Stomach (tissue), 9 donors: ENCODE data around the gene CLIP4. TPM values are rescaled to one million over a fixed set of nuclear protein-coding genes. Genes with fewer than 3 reads are reported as not detected.

ENCODE experiments used
- DNase-seq, 2 donors: peaks; one replicate each; pipeline versions ENCODE4 v3.0.0 to v3.0.0-alpha.2; 2013 to 2019
- H3K27ac ChIP-seq, 5 donors: fragments of 200-600 bp in 4 of 5; sonication (generic) in 4 of 5; one replicate each; pipeline ENCODE4 v1.5.1; 2013 to 2019; ENCODE audit warnings: mild to moderate bottlenecking in 1 of 5, moderate library complexity in 1 of 5
- H3K27me3 ChIP-seq, 3 donors: fragments of 200-600 bp; sonication (generic); one replicate each; pipeline ENCODE4 v1.5.1; 2017 to 2019; ENCODE audit warnings: mixed run types in 1 of 3
- H3K36me3 ChIP-seq, 4 donors: fragments of 200-600 bp; sonication (generic); 1 replicate in 3 of 4; 2 replicates in 1 of 4; pipeline ENCODE4 v1.5.1; 2016 to 2019
- H3K4me1 ChIP-seq, 4 donors: fragments of 200-600 bp; sonication (generic); one replicate each; pipeline ENCODE4 v1.5.1; 2016 to 2019
- H3K4me3 ChIP-seq, 4 donors: fragments of 200-600 bp; sonication (generic) in 3 of 4; one replicate each; pipeline ENCODE4 v1.5.1; 2016 to 2019; ENCODE audit warnings: mild to moderate bottlenecking in 1 of 4
- H3K9me3 ChIP-seq, 4 donors: fragments of 200-600 bp; sonication (generic); one replicate each; pipeline ENCODE4 v1.5.1; 2016 to 2019
- EP300 ChIP-seq: sonication (generic); formaldehyde crosslinking; IDR thresholded peaks from one replicate; pipeline ENCODE4 v1.6.1; 2017; ENCODE audit warnings: antibody characterized with exemption
- POLR2A ChIP-seq, 4 donors: fragments of 450-650 bp; IDR thresholded peaks; one replicate each; pipeline ENCODE4 v1.6.1; 2016; ENCODE audit warnings: antibody characterized with exemption in 4 of 4, control low read depth in 2 of 4, mild to moderate bottlenecking in 1 of 4, moderate library complexity in 1 of 4
- POLR2AphosphoS5 ChIP-seq, 3 donors: sonication (generic); formaldehyde crosslinking; IDR thresholded peaks; one replicate each; pipeline ENCODE4 v1.6.1; 2016; ENCODE audit warnings: antibody characterized with exemption in 3 of 3
- WGBS, 5 donors: extraction: QIAGEN DNeasy Blood & Tissue Kit in 3 of 5; methylation state at CpG; one replicate each; pipeline versions ENCODE4 v1.1.5 to v1.1.7; 2013 to 2018; 5-methylcytosine and 5-hydroxymethylcytosine counted together
- intact Hi-C: fragments of 100-400 bp; cut with DNase I; formaldehyde crosslinking; loops from one replicate; pipeline ENCODE4 v1.15.1; 2023; ENCODE audit warnings: low total_unique reads
- polyA plus RNA-seq, 3 donors: library from polyadenylated mRNA; stranded (reverse); fragments of 200-250 nt; gene quantifications; one replicate each; pipeline ENCODE4 v1.2.3, GENCODE V29; 2013
- total RNA-seq, 5 donors: library from RNA; depleted of rRNA; stranded (reverse); fragments of >200 nt; gene quantifications; one replicate each; pipeline versions ENCODE4 v1.1.0 to v1.2.3, GENCODE V29; 2014 to 2016
- TF ChIP-seq, protein P1 (sequence below), 7 experiments: fragments of 450-650 bp in 4 of 7; fragments of 200-600 bp in 3 of 7; sonication (generic) in 3 of 7; IDR thresholded peaks; one replicate each; pipeline ENCODE4 v1.5.1; 2016 to 2019; ENCODE audit warnings: antibody characterized with exemption in 7 of 7, control low read depth in 2 of 7, mild to moderate bottlenecking in 1 of 7
- donor health status: healthy with polysubstance abuse.
- donor health status: Bipolar disorder and iron deficiency.
- donor health status: healthy.

The CLIP4 gene
- total and polyA plus RNA-seq, 8 donors = 6.8 to 69.6 (median 15.1) TPM

DNA sequence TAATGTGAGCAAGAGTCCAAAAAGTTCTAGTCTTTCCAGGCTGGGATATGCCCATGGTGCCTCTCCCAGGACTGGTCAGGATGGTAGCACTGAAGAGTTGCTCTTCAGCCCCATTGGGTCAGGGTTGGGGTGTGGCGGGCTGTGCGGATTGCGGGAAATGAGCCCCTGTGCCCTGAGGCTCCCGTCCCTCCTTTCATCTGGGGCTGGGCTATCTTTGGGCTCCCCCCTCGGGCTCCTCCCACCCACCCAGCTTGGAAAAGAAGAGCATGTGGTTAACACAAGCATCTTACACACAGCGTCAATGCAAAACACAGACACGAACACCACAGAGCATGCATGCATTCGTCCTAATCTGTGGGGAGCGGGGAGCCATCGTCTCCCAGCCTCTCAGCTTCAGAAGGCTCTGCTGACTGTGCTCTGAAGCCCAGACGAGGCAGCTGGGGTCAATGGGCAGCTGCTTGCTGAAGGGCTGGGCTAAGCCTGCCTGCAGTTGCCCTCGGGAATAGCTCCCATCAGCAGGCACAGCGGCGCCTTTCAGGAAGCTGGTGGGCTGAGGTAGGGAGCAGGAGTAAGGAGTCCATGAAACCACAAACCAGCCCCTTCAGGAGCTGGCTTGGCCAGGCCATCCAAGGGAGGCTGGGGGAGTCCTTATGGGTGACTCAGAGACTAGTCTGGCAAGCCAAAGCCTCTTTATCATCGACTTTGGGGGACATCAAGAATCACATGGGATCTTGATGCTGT lies 112.9 kb downstream of the CLIP4 start:
- WGBS, 5 donors = 46 to 63% (median 55%) methylated on average over 7 to 15 of the region's 15 CpGs

DNA sequence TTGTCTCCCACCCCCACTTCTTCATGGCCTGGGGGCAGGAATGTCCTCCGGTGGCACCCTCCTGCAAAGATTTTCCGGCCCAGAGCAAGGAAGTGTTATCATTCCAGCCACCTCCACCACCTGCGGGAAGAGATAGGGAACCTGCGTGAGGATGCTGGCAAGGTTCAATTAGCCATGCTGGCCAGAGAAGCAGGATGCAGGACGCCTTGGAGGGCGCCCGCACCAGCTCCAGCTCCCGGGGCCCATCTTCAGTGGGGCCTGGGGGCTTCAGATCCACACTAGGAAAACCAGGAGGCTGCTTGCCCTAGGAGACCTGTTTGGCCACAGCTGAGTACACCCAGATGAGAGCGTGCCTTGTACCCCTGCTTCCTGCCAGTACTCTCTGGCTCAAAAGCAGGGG lies 113.7 kb downstream of the CLIP4 start:
- Histone ChIP-seq H3K4me3 (no peak overlapping the region), H3K27ac (no peak overlapping the region), H3K36me3 (no peaks in the 10 kb centered on the region), H3K4me1 (peaks cover 0 to 5% (median 2%) of the 10 kb centered on the region in 4 donors), H3K27me3 (peaks cover 0 to 52% (median 13%) of the 10 kb centered on the region in 3 donors), H3K9me3 (no peaks in the 10 kb centered on the region)
- intact Hi-C loops = no loop called here
- no peak for DNase-seq
- TF ChIP-seq POLR2A (IDR thresholded peaks at IDR 0.05) (no peak), EP300 (no peak), POLR2AphosphoS5 (IDR thresholded peaks at IDR 0.05) (no peak)
- TF ChIP-seq, protein P1, sequence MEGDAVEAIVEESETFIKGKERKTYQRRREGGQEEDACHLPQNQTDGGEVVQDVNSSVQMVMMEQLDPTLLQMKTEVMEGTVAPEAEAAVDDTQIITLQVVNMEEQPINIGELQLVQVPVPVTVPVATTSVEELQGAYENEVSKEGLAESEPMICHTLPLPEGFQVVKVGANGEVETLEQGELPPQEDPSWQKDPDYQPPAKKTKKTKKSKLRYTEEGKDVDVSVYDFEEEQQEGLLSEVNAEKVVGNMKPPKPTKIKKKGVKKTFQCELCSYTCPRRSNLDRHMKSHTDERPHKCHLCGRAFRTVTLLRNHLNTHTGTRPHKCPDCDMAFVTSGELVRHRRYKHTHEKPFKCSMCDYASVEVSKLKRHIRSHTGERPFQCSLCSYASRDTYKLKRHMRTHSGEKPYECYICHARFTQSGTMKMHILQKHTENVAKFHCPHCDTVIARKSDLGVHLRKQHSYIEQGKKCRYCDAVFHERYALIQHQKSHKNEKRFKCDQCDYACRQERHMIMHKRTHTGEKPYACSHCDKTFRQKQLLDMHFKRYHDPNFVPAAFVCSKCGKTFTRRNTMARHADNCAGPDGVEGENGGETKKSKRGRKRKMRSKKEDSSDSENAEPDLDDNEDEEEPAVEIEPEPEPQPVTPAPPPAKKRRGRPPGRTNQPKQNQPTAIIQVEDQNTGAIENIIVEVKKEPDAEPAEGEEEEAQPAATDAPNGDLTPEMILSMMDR (IDR thresholded peaks at IDR 0.05) = no peak
- 56 to 69% (median 66%) methylated on average over 3 to 9 of the region's 9 CpGs for WGBS, 5 donors

More for the DNA sequence above, 112.9 kb downstream of the CLIP4 start:
- TF ChIP-seq POLR2A (IDR thresholded peaks at IDR 0.05) (no peak), POLR2AphosphoS5 (IDR thresholded peaks at IDR 0.05) (no peak), EP300 (no peak)
- TF ChIP-seq, protein P1 (IDR thresholded peaks at IDR 0.05) = no peak
- Histone ChIP-seq H3K27me3 (peaks cover 0 to 52% (median 13%) of the 10 kb centered on the region in 3 donors), H3K36me3 (no peaks in the 10 kb centered on the region), H3K4me1 (peaks cover 0 to 8% (median 2%) of the 10 kb centered on the region in 4 donors), H3K27ac (no peak overlapping the region), H3K4me3 (no peak overlapping the region), H3K9me3 (no peaks in the 10 kb centered on the region)
- intact Hi-C loops = no loop called here
- DNase-seq = no peak

DNA sequence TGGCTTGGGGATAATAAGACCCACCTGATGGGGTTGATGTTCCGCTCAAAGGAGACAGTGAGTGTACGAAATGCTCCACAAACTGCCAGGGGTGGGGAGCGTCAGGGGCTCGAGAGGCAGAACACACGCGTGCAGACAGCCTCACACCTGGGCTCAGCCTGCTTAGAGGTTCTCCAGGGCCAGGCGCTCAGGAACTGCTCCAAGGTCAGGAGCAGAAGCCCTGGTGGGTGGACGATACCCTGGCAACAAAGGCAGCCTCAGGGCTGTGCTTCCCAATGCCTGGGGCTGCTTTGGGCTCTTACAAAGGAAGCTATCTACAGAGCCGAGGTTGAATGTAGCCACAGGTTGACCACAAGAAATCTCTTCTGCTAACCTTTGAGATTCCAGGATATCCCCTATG lies 114.4 kb downstream of the CLIP4 start:
- intact Hi-C loops = no loop called here
- H3K36me3 ChIP-seq = no peaks in the 10 kb centered on the region
- no peak overlapping the region for H3K27ac ChIP-seq
- no peaks in the 10 kb centered on the region for H3K9me3 ChIP-seq
- no peak for DNase-seq
- TF ChIP-seq POLR2AphosphoS5 (IDR thresholded peaks at IDR 0.05) = no peak
- TF ChIP-seq, protein P1 (IDR thresholded peaks at IDR 0.05) = no peak
- no peak for TF ChIP-seq EP300
- TF ChIP-seq POLR2A (IDR thresholded peaks at IDR 0.05) = no peak
- H3K27me3 ChIP-seq = peaks cover 0 to 52% (median 13%) of the 10 kb centered on the region in 3 donors
- H3K4me3 ChIP-seq = no peak overlapping the region
- H3K4me1 ChIP-seq = no peaks in the 10 kb centered on the region
- WGBS, 5 donors = 63 to 83% (median 82%) methylated on average over 2 to 9 of the region's 9 CpGs

DNA sequence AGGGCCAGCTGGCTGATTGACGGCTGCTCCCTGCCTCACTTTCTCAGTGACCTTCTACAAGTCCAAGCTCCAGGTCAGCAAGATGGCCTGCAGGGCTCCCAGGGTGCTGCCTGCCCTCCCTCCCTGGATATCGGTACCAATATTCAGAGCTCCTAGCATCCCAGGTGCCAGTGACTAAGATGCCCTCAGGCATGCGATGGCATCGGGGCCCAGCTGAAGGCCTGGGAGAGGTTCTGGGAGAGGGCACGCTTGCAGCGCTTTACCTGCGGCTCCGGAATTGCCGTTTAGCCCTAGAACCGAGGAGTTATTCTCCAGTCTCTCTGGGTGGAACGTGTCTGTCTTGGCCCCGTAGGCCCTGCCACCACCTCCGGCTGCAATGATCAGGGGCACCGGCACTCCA lies 116.8 kb downstream of the CLIP4 start:
- Histone ChIP-seq H3K27ac (no peak overlapping the region), H3K4me3 (no peak overlapping the region), H3K9me3 (no peaks in the 10 kb centered on the region), H3K36me3 (no peaks in the 10 kb centered on the region), H3K27me3 (peaks cover 0 to 42% (median 13%) of the 10 kb centered on the region in 3 donors), H3K4me1 (no peaks in the 10 kb centered on the region)
- no peak for TF ChIP-seq POLR2A (IDR thresholded peaks at IDR 0.05)
- TF ChIP-seq POLR2AphosphoS5 (IDR thresholded peaks at IDR 0.05) = no peak
- WGBS, 5 donors = 93 to 96% (median 95%) methylated on average over 7 to 14 of the region's 14 CpGs
- DNase-seq = no peak
- intact Hi-C loops = no loop called here

GRCh38 chr2:29233428-29233827 lies 118.2 kb downstream of the CLIP4 start:
- peak in 1 of 2 donors; percentile 67 for DNase-seq
- 31 to 55% (median 37%) methylated on average over 6 of the region's 6 CpGs for WGBS, 5 donors
- Histone ChIP-seq H3K27me3 (peaks cover 0 to 39% (median 8%) of the 10 kb centered on the region in 3 donors), H3K36me3 (no peaks in the 10 kb centered on the region), H3K4me1 (no peaks in the 10 kb centered on the region), H3K9me3 (no peaks in the 10 kb centered on the region), H3K4me3 (no peak overlapping the region), H3K27ac (no peak overlapping the region)
- TF ChIP-seq EP300 (no peak), POLR2A (IDR thresholded peaks at IDR 0.05) (no peak), POLR2AphosphoS5 (IDR thresholded peaks at IDR 0.05) (no peak)
- TF ChIP-seq, protein P1 (IDR thresholded peaks at IDR 0.05) = no peak
- intact Hi-C loops = no loop called here
